Upper lobe of right lung (tissue), 1 donor: ENCODE results near the gene ALK. TPM values are rescaled to one million over a fixed set of nuclear protein-coding genes. Genes with fewer than 3 reads are reported as not detected.

Experiments
- ATAC-seq: fragments of 200-7000 bp; cut with Tn5 transposase; one replicate; pipeline ENCODE4 v1.9.1; 2020; ENCODE audit warnings: mild to moderate bottlenecking, moderate library complexity
- DNase-seq: peaks from one replicate; pipeline ENCODE4 v3.0.0-alpha.2; 2020
- H3K27ac ChIP-seq: fragments of 200-600 bp; one replicate; pipeline ENCODE4 v1.8.0; 2022
- H3K27me3 ChIP-seq: fragments of 200-600 bp; one replicate; pipeline ENCODE4 v1.8.0; 2022; ENCODE audit warnings: mild to moderate bottlenecking
- H3K36me3 ChIP-seq: fragments of 200-600 bp; one replicate; pipeline ENCODE4 v1.8.0; 2022
- H3K4me1 ChIP-seq: fragments of 200-600 bp; one replicate; pipeline ENCODE4 v1.8.0; 2022
- H3K4me3 ChIP-seq: fragments of 200-600 bp; one replicate; pipeline ENCODE4 v1.8.0; 2022; ENCODE audit warnings: mild to moderate bottlenecking
- H3K9me3 ChIP-seq: fragments of 200-600 bp; one replicate; pipeline ENCODE4 v1.8.0; 2022
- CTCF ChIP-seq: fragments of 200-600 bp; IDR thresholded peaks from one replicate; pipeline ENCODE4 v1.8.0; 2022; ENCODE audit warnings: antibody characterized with exemption
- intact Hi-C: fragments of 100-400 bp; cut with DNase I; formaldehyde crosslinking; loops from one replicate; pipeline ENCODE4 v1.11.0; 2022
- total RNA-seq: library from RNA; stranded (reverse); fragmentation: NEBNext Ultra II Directional; extraction: Animal tissue kit (Norgen Biotek cat#: 25700); gene quantifications from one replicate; pipeline ENCODE4 v1.2.1, GENCODE V29; 2021
- donor health status: DM: no; HTN: yes; CAD: no; lungs with severe emphysema.

Gene ALK
- total RNA-seq, 1 donor from 2014 or later: not detected

- Histone ChIP-seq H3K4me3 (no peak overlapping the region), H3K4me1 (no peaks in the 10 kb centered on the region), H3K9me3 (no peaks in the 10 kb centered on the region), H3K27me3 (no peaks in the 10 kb centered on the region), H3K36me3 (peaks cover 75% of the 10 kb centered on the region), H3K27ac (no peak overlapping the region)
- no peak for DNase-seq
- no peak for TF ChIP-seq CTCF
- ATAC-seq: peak; percentile 64
- intact Hi-C loops: no loop called here
These were observed 762.3 kb downstream of the ALK start for GRCh38 chr2:29159125-29159524.

DNA sequence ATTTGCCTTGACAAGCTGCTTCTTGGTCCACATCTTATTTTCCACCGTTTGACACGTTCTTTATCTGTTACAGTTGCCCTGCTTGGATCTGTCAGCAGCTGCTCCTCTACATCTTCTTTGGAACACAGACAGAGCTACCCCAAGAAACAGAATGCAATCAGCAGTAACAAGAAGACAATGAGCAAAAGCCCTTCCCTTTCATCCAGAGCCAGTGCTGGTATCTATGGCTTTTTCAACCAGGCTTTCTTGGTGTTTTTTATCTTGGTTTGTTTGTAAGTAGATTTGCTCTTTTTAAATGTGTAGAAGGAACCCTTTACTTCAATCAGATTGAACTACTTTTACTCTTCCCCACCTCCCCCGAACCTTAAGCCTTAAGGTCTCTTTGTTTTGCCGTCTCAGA is 764.3 kb downstream of the ALK start:
- no peak for DNase-seq
- no peaks in the 10 kb centered on the region for H3K27me3 ChIP-seq
- no peak for TF ChIP-seq CTCF
- intact Hi-C loops: no loop called here
- H3K36me3 ChIP-seq: peaks cover 81% of the 10 kb centered on the region
- no peak for ATAC-seq
- H3K4me1 ChIP-seq: no peaks in the 10 kb centered on the region
- H3K27ac ChIP-seq: no peak overlapping the region
- no peak overlapping the region for H3K4me3 ChIP-seq
- no peaks in the 10 kb centered on the region for H3K9me3 ChIP-seq

GRCh38 chr2:29155578-29155977 is 765.8 kb downstream of the ALK start:
- H3K36me3 ChIP-seq: peaks cover 67% of the 10 kb centered on the region
- H3K9me3 ChIP-seq: no peaks in the 10 kb centered on the region
- H3K27ac ChIP-seq: no peak overlapping the region
- H3K4me1 ChIP-seq: no peaks in the 10 kb centered on the region
- ATAC-seq (no peak), DNase-seq (no peak)
- H3K27me3 ChIP-seq: no peaks in the 10 kb centered on the region
- TF ChIP-seq CTCF: no peak
- H3K4me3 ChIP-seq: no peak overlapping the region
- intact Hi-C loops: no loop called here

DNA sequence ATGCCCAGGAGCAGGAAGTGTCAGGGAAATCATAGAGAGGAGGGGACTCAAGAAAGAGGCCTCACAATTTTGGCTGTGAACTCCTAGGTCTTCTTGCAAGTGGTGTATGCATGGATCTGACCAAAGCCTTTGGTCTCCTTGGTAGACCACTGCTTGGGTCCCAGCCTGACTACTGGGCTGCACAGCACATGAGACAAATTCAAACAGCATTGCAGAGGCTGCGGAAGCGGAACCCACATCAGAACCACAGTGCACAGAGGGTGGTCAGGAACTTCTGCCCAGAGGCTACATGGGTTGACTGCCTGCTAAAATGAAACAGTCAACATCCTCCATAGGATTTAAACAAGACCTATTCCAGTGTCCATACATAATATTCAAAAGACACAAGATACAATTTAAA is 766.8 kb downstream of the ALK start:
- Histone ChIP-seq H3K27me3 (no peaks in the 10 kb centered on the region), H3K36me3 (peaks cover 58% of the 10 kb centered on the region), H3K4me1 (no peaks in the 10 kb centered on the region), H3K9me3 (no peaks in the 10 kb centered on the region), H3K27ac (no peak overlapping the region), H3K4me3 (no peak overlapping the region)
- TF ChIP-seq CTCF: no peak
- intact Hi-C loops: no loop called here
- ATAC-seq (no peak), DNase-seq (no peak)

GRCh38 chr2:29147963-29148362 is 773.4 kb downstream of the ALK start:
- intact Hi-C loops: no loop called here
- no peaks in the 10 kb centered on the region for H3K27me3 ChIP-seq
- no peaks in the 10 kb centered on the region for H3K9me3 ChIP-seq
- TF ChIP-seq CTCF: no peak
- ATAC-seq (no peak), DNase-seq (no peak)
- no peak overlapping the region for H3K27ac ChIP-seq
- peaks cover 35% of the 10 kb centered on the region for H3K36me3 ChIP-seq
- no peak overlapping the region for H3K4me3 ChIP-seq
- no peaks in the 10 kb centered on the region for H3K4me1 ChIP-seq

GRCh38 chr2:29146197-29146596 is 775.2 kb downstream of the ALK start:
- no peak for DNase-seq

More at GRCh38 chr2:29146197-29146596, 775.2 kb downstream of the ALK start:
- ATAC-seq: no peak
- Histone ChIP-seq H3K27me3 (no peaks in the 10 kb centered on the region), H3K4me3 (no peak overlapping the region), H3K27ac (no peak overlapping the region), H3K36me3 (peaks cover 30% of the 10 kb centered on the region), H3K4me1 (no peaks in the 10 kb centered on the region), H3K9me3 (no peaks in the 10 kb centered on the region)
- no peak for TF ChIP-seq CTCF
- intact Hi-C loops: no loop called here
